HG02571 (cell line): Measurements from ENCODE around the gene NTNG1.
"Not testable (repeated sequence)": the region's sequence is repeated elsewhere in the genome, so short reads cannot be mapped to it uniquely, and the experiment has no call there.

Source experiments
- ATAC-seq: cut with Tn5 transposase; IDR thresholded peaks from one replicate; pipeline ENCODE4 v1.9.1; 2021; ENCODE audit warnings: mild to moderate bottlenecking, moderate library complexity; ENCODE audit not compliant: unreplicated experiment

Gene NTNG1

GRCh38 chr1:107195476-107195875, 54.6 kb downstream of the NTNG1 start:
- ATAC-seq: no peak

GRCh38 chr1:107196973-107197562, 56.2 kb downstream of the NTNG1 start:
- peak; percentile 90 for ATAC-seq

DNA sequence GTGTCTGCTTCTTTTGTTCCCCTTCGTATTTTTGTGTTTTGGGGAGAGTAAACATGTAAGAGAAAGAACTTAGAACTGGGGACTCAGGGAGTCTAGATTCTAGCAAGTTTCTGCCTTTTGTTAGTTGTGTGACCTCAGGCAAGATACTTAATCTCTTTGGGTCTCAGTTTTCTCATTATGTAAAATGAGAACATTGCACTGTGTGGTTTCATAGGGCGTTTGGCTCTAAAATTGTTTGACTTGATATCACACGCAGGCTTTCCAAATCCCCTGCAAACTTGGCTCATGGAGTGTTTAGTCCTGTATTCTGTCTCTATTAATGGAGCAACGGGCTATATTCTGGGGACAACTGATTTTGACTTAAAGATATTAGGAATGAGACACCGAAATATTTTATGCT, 57.7 kb downstream of the NTNG1 start:
- no peak for ATAC-seq

- ATAC-seq: no peak
These were observed 59.8 kb downstream of the NTNG1 start for GRCh38 chr1:107200631-107201030.

- no peak for ATAC-seq
These were observed 61.2 kb downstream of the NTNG1 start for GRCh38 chr1:107202007-107202406.

DNA sequence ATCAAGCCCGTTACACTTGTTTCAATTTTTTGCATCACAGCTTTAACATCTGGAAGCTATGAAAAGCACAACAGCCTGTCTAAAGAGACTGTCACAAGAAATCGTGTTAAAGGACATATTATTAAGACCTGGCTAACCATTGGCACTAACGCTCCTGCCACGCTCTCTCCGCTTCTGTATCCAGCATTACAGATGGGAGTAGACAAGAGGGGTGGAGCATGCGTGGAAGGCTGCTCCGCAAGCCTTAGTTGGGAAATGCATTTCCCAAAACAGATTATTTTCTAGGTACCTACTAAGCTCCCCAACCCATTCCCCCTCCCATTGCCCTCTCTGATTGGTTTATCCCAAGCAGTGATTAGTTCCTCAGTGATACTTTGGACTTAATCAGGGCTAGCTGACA, 72.4 kb downstream of the NTNG1 start:
- ATAC-seq: no peak

DNA sequence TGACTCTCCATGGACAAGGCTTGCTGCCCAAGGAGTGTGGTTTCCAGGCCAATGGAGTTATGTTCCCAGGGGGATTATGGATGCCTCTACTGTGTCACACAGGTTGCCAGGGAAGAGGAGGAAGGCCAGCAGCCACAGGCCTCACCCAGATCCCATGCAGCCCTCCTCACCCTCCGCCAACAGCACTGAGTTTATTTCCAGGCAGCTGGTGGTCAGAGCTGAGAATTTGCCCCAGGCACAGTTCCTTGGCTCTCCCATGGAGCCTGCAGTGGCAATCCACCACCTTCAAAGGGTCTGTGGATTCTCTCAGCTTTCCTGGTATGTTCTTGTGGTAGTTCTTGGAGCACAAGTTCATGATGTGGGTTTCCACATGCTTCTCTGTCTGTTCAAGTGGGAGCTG, 79.2 kb downstream of the NTNG1 start:
- no peak for ATAC-seq

GRCh38 chr1:107225706-107226105, 84.9 kb downstream of the NTNG1 start:
- no peak for ATAC-seq

DNA sequence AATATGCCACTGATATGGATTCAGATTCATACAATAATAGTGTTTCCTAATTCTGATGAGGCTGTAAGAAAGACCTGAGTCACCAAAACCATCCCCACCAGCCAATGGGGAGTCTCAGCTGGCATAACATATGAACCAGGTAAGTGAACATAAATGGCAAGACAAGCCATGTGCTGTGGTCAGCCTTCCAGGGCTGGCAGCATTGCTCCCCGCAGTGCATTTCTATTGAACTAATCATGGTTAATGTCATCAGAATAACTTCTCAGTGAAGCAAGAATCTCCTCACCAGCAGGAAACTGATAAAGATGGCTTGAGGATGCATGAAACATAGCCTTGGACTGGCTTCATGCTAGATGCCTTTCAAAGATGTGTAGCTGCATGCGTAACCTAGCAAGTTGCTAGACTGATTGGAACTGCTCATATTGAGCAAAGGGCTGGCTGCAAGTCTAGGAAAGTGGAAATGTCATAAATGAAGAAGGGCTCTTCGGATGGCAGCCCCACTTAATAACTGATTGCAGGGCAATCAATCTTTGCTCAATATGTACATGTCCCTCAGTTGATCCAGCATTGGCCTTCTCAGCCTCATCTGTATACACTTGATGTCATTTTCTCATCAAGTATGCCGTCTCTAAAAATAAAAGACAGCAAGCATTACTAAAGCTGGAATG, 88.0 kb downstream of the NTNG1 start:
- ATAC-seq: no peak

DNA sequence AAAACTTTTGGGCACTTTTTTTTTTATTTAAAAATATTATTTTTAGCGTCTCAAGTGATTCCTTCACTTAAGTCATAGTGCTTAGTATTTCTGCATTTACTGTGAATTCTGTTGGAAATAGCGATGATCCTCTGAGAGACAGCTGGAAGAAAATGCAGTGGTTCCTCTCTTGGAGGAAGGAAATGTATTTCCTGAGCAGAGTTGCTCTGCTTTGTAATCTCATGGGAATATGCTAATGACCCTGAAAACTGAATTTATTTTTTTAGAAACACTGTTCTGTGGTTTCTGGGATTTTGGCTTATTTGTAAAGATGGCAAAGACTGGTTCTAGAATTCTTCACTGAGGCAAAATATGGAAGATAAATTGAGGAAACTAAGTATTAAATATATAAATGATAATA, 88.9 kb downstream of the NTNG1 start:
- ATAC-seq: no peak

DNA sequence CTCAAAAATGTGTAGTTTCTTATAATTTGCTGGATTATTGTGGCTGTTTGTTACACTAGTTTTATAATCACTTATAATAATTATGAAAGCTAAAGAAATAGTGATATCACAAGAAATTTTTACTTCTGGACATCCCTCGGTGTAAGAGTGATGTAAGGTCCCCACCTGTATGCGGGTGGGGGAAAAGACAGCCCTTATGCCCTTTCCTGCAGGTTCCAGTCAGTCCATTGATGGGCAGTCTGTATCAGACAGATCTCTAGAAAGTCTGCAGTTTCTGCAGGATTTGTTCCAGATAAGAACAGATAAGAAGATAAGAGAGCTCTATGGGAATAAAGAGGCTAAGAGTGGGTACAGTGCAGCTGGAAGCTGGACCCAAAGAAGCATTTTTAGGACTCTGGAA, 89.3 kb downstream of the NTNG1 start:
- no peak for ATAC-seq

- no peak for ATAC-seq
These were observed 90.5 kb downstream of the NTNG1 start for GRCh38 chr1:107231291-107231690.

GRCh38 chr1:107232426-107232825, 91.6 kb downstream of the NTNG1 start:
- no peak for ATAC-seq

- not testable (repeated sequence) for ATAC-seq
These were observed 95.9 kb downstream of the NTNG1 start for GRCh38 chr1:107236760-107237159.

DNA sequence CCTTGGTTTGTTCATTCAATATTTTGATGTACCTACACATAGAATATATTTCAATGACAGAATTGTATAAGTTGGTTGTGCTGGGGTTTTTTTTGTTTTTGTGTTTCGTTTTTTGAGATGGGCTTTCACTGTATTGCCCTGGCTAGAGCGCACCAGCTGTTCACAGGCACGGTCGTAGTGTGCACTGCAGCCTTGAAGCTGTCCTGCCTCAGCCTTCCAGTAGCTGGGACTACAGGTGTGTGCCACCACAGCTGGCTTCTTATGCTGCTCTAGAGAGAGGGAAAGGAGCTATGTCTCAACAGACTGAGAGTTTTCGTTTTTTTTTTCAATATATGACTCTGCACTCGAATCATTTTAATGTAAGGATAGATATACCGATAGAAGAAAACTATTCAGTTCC, 102.6 kb downstream of the NTNG1 start:
- no peak for ATAC-seq

- no peak for ATAC-seq
These were observed 104.1 kb downstream of the NTNG1 start for GRCh38 chr1:107244709-107245500.

- peak; percentile 42 for ATAC-seq
These were observed 106.0 kb downstream of the NTNG1 start for GRCh38 chr1:107246775-107247345.

DNA sequence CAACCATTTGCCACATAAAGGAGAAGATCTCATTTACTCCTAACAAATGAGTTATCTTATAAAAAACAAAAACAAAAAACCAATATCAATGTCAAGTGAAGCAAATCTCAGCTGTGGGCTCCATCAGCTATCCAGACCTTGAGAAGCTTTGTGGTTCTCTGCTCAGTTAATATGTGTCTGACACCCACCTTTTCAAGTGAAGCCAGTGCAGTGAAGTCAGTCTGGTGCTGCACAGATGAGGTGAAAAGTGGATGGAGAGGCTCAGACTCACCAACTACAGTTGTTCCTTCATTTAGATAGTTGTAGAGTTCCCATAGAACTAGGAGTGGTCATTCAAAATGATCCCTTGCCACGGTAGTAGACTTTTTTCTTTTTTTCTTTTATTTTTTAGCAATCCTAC, 106.8 kb downstream of the NTNG1 start:
- no peak for ATAC-seq

DNA sequence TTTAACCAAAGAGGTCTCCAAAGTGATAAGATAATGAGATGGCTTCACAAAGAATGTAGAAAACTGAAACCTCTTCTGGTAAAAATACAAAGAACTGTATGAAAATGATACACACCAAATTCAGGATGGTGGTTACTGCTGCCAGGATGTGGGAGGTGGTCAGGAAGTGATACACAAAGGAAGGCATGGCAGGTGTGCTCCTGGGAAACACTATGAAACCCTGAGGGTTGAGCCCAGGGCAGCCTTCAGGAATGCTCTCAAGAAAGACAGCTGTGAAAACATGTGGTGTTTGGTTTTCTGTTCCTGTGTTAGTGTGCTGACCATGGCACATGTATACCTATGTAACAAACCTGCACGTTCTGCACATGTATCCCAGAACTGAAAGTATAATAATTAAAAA, 109.3 kb downstream of the NTNG1 start:
- no peak for ATAC-seq

- no peak for ATAC-seq
These were observed 110.2 kb downstream of the NTNG1 start for GRCh38 chr1:107251083-107251482.

- ATAC-seq: no peak
These were observed 111.0 kb downstream of the NTNG1 start for GRCh38 chr1:107251839-107252238.

- no peak for ATAC-seq
These were observed 111.4 kb downstream of the NTNG1 start for GRCh38 chr1:107252271-107252670.
